ENCODE measurements around the gene CPT1A.

Gene CPT1A

GRCh38 chr11:68783216-68783821 is 58.4 kb downstream of the CPT1A start:
- no peak for DNase-seq

- DNase-seq, result no peak
Observed at GRCh38 chr11:68782711-68783110, 59.0 kb downstream of the CPT1A start.

- no peak for DNase-seq
Observed at GRCh38 chr11:68780829-68781228, 60.9 kb downstream of the CPT1A start.

GRCh38 chr11:68778205-68778604 is 63.5 kb downstream of the CPT1A start:
- no peak for DNase-seq

GRCh38 chr11:68776442-68777235 is 65.1 kb downstream of the CPT1A start:
- DNase-seq, result no peak

- no peak for DNase-seq
Observed at GRCh38 chr11:68775951-68776388, 65.7 kb downstream of the CPT1A start.

GRCh38 chr11:68774194-68774585 is 67.5 kb downstream of the CPT1A start:
- DNase-seq, result no peak

GRCh38 chr11:68773521-68774193 is 68.1 kb downstream of the CPT1A start:
- DNase-seq, result no peak

GRCh38 chr11:68772936-68773335 is 68.8 kb downstream of the CPT1A start:
- DNase-seq, result no peak

- no peak for DNase-seq
Observed at GRCh38 chr11:68770781-68771180, 70.9 kb downstream of the CPT1A start.

GRCh38 chr11:68767672-68768071 is 74.0 kb downstream of the CPT1A start:
- DNase-seq, result no peak

- DNase-seq, result no peak
Observed at GRCh38 chr11:68766786-68767185, 74.9 kb downstream of the CPT1A start.

- DNase-seq, result no peak
Observed at GRCh38 chr11:68764746-68765145, 77.0 kb downstream of the CPT1A start.

- DNase-seq, result no peak
Observed at GRCh38 chr11:68763926-68764657, 77.6 kb downstream of the CPT1A start.

- DNase-seq, result no peak
Observed at GRCh38 chr11:68763181-68763721, 78.5 kb downstream of the CPT1A start.

GRCh38 chr11:68762481-68762880 is 79.2 kb downstream of the CPT1A start:
- no peak for DNase-seq

- DNase-seq, result no peak
Observed at GRCh38 chr11:68761801-68762200, 79.9 kb downstream of the CPT1A start.

- DNase-seq, result no peak
Observed at GRCh38 chr11:68759991-68760390, 81.7 kb downstream of the CPT1A start.

- DNase-seq, result no peak
Observed at GRCh38 chr11:68757711-68758110, 84.0 kb downstream of the CPT1A start.

- DNase-seq, result no peak
Observed at GRCh38 chr11:68756171-68756766, 85.4 kb downstream of the CPT1A start.

GRCh38 chr11:68753300-68753699 is 88.4 kb downstream of the CPT1A start:
- peak; percentile 18 for DNase-seq

GRCh38 chr11:68751331-68751856 is 90.3 kb downstream of the CPT1A start, which contains the start of gene TESMIN:
TESMIN (minus strand) TSS chr11:68751520; CDS start chr11:68750660, 860 bp downstream.
- DNase-seq, result no peak

Measured in DMS79 treated with DMSO at 0.1 percent for 48 hours (cell line).